Neural cell (in vitro differentiated cells): ENCODE data around the gene CD300LB.

ENCODE experiments used
- EZH2 ChIP-seq: fragments of 200-600, 300-800 bp; shearing (Covaris generic), sonication (generic); IDR thresholded peaks from 2 replicates; pipeline ENCODE4 v1.6.1; 2014; ENCODE audit warnings: antibody characterized with exemption, low read length, borderline replicate concordance, mild to moderate bottlenecking; ENCODE audit not compliant: insufficient read depth, poor library complexity, severe bottlenecking
- POLR2AphosphoS5 ChIP-seq: IDR thresholded peaks from 2 replicates; pipeline ENCODE4 v1.6.1; 2012
- TF ChIP-seq, protein P1 (sequence below): fragments of 450-650 bp; IDR thresholded peaks from 2 replicates; pipeline ENCODE4 v1.5.1; 2014; ENCODE audit warnings: antibody characterized with exemption, mild to moderate bottlenecking, moderate library complexity; ENCODE audit not compliant: poor library complexity, severe bottlenecking
- TF ChIP-seq, protein P2 (sequence below): IDR thresholded peaks from 2 replicates; pipeline ENCODE4 v1.6.1; 2012; ENCODE audit warnings: borderline replicate concordance

DNA sequence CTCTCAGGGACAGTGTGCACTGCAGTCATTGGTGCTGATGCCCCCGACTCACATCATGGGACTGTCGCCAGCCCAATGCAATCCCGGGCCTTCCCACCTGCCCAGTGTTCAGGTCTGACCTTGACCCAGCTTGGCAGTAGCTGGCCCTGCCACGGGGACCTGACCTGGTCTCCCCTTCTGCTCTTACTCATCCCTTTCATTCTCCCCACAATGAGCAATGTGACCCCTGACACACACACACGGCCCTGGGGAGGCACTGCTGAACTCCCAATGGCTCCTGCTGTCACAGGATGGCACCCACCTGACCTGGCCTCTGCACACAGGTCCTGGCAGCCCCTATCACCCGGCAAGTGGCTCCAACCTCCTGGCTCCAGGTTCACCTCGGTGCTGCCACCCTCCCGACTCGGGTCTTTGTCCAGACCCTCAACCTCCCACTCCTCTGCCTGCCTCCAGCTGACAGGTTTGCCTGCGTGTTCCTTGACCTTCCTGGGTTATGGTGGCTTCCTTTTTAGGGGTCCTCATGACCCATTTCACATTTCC, 8.1 kb upstream of the CD300LB start:
- TF ChIP-seq POLR2AphosphoS5, result no peak
- TF ChIP-seq, protein P1, sequence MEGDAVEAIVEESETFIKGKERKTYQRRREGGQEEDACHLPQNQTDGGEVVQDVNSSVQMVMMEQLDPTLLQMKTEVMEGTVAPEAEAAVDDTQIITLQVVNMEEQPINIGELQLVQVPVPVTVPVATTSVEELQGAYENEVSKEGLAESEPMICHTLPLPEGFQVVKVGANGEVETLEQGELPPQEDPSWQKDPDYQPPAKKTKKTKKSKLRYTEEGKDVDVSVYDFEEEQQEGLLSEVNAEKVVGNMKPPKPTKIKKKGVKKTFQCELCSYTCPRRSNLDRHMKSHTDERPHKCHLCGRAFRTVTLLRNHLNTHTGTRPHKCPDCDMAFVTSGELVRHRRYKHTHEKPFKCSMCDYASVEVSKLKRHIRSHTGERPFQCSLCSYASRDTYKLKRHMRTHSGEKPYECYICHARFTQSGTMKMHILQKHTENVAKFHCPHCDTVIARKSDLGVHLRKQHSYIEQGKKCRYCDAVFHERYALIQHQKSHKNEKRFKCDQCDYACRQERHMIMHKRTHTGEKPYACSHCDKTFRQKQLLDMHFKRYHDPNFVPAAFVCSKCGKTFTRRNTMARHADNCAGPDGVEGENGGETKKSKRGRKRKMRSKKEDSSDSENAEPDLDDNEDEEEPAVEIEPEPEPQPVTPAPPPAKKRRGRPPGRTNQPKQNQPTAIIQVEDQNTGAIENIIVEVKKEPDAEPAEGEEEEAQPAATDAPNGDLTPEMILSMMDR, result no peak
- TF ChIP-seq EZH2, result no peak
- TF ChIP-seq, protein P2, sequence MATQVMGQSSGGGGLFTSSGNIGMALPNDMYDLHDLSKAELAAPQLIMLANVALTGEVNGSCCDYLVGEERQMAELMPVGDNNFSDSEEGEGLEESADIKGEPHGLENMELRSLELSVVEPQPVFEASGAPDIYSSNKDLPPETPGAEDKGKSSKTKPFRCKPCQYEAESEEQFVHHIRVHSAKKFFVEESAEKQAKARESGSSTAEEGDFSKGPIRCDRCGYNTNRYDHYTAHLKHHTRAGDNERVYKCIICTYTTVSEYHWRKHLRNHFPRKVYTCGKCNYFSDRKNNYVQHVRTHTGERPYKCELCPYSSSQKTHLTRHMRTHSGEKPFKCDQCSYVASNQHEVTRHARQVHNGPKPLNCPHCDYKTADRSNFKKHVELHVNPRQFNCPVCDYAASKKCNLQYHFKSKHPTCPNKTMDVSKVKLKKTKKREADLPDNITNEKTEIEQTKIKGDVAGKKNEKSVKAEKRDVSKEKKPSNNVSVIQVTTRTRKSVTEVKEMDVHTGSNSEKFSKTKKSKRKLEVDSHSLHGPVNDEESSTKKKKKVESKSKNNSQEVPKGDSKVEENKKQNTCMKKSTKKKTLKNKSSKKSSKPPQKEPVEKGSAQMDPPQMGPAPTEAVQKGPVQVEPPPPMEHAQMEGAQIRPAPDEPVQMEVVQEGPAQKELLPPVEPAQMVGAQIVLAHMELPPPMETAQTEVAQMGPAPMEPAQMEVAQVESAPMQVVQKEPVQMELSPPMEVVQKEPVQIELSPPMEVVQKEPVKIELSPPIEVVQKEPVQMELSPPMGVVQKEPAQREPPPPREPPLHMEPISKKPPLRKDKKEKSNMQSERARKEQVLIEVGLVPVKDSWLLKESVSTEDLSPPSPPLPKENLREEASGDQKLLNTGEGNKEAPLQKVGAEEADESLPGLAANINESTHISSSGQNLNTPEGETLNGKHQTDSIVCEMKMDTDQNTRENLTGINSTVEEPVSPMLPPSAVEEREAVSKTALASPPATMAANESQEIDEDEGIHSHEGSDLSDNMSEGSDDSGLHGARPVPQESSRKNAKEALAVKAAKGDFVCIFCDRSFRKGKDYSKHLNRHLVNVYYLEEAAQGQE, result no peak
